Stimulated activated CD4-positive, alpha-beta T cell treated with anti-CD3 and anti-CD28 coated beads, Interleukin-4, amount 100 ng/mL, for 48 hours (primary cell): Measurements from ENCODE around the gene SNX6.
A peak's percentile ranks its signal among the peaks of the same experiment; 100 is the strongest.
"Not testable (repeated sequence)": the region's sequence is repeated elsewhere in the genome, so short reads cannot be mapped to it uniquely, and the experiment has no call there.

Source experiments
- DNase-seq, 2 donors: peaks; one replicate each; pipeline ENCODE4 v3.0.0-alpha.2; 2020; ENCODE audit warnings: low read depth in 2 of 2

Gene SNX6

DNA sequence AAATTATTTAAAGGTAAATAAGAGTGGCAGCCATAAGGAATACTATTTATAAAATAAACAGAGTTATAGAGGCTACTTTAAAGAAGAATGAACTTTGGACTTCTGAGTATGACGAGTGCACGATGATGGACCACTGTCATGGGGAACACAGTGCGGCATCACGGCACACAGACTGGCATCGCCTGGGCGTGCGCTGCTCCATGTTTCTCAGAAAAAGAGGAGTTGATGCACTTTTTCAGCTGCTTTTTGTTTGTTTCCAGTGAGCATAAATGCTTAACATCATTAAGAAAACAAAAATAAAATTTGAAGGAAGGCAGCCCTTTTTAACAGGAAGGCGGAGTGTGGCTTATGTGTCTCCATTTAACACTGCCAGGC, 67.2 kb downstream of the SNX6 start:
- no peak for DNase-seq

DNA sequence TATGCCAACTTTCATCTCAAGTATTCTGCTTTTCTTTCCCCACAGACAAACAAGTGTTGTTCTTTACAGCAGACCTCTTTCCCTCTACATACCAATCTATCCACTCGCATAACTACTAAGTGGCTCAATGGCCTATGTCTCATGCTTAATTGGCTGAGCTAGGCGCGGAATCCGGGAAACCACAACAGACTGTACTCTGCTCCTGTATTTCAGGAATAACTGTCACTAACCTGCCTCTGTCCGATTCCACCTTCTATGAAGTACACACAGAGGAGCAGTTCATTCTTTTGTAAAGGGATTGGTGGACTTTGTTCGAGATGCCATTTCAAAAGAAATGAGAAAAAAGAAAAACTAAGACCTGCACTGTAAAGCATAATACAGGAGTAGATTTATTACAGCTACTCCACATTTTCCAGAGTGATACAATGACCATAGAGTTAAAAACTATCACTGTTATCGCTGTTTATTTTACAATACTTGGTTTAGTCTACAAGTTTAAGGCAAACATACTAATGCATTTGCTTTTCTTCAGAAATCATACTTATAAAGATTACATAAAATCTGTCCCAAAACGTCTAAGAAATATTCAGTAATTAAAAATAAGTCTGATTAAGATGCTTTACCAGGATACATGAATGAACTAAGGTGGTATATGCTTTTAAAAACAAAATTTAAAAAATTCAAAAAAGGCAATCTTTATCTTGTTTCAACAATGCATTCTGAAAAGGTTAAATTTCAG, 67.7 kb downstream of the SNX6 start:
- DNase-seq, result not testable (repeated sequence)

DNA sequence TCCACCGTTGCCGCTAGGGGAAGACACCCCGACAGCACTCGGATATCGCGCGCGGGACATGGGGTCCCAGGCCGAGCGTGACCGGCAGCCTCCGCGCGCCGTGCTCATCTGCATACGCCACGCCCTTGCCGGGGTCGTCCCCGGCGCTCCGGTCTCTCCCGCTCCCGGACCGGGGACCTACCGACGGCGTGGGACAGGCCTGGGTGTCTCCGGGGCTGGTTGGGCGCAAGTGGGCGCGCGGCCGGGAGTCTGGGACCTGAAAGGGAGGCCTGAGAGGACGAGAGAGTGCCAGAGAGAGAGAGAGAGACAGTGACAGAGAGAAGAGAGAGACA, 73.5 kb downstream of the SNX6 start:
- not testable (repeated sequence) for DNase-seq

DNA sequence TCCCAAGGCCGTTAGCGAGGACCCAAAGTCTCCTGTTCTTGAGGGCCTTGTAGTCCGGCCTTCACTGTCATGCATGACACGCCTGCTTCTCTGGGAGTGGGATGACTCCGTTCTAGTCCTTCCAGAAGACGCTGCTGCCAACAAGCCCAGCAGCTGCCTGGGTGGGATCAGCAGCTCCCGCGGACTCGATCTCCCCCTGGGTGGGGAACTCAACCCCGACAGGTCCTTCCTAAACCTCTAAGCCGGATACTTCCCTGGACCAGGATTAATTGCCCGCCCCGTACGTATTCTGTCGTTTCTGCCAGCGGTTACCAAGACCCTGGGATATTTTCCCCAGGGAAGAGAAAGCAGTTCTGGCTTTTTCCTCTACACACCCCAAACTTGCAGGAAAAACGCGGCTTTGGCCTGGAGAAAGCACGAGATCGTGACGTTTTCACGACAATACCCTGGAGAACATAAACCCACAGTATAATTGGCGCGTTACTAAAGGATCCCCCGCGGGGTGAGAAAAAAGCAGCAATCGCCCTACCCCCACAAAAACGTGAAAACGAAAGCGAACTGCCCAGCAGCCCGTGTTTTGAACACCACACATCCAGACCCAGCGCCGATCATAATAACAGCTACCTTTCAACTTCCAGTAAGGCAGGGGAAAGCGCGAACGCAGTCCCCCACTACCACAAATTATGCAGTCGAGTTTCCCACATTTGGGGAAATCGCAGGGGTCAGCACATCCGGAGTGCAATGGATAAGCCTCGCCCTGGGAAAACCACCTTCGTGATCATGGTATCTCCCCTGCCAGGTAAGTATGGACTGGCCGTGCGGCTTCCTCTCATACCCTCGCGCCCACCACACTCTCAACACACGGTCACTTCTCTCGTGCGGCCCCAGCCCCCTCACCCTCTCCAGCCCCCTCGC, 74.1 kb downstream of the SNX6 start:
- DNase-seq, result not testable (repeated sequence)

DNA sequence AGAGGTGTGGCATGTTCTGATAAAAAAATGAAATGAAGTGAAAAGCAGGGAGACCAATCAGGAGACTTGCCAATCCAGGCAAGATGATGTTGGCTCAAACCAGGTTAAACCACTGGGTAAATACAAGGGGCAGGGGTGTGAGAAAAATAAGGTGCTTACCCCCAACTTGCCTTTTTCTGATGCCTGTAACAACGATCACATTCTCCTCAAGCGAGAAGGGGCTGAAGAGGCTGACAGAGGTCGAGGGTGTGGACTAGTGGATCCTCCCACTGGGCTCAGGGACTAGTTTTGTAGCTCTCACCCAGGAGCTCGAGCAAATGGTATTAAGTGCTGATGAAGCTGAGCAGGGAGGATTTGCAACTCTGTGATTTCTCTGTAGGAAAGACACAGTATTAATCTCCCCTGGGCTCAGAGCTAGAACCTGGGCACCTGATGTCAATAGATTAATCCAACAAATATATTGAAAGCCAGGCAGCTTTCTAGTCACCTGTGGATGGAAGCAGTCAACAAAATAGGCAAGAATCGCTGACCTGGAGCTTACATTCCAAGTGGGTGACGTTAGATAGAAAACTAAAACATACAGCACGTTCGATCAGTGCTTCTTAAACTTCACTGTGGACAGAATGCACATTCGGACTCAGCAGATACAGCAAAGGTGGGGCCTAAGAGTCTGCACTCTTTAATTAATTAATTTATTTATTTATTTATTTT, 75.3 kb downstream of the SNX6 start:
- no peak for DNase-seq

DNA sequence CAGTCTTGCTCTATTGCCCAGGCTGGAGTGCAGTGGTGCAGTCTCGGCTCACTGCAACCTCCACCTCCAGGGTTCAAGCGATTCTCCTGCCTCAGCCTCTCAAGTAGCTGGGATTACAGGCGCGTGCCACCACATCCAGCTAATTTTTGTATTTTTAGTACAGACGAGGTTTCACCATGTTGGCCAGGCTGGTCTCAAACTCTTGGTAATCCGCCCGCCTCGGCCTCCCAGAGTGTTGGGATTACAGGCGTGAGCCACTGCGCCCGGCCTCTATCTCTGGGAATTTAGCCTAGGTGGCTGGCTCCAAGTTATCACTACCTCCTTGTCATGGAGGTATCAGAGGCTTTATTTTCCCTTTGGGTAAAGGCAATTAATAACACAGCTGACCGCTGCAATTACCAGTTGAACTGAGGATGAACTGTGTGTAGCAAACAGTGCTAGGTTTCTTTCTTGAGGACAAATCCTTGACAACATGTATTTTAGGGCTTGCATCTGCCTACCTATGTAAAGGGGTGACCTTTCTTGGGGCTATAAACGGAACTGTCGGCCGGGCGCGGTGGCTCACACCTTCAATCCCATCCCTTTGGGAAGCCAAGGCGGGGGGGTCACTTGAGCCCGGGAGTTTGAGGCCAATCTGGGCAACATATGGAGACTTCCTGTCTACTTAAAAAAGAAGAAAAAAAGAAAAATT, 80.5 kb downstream of the SNX6 start:
- not testable (repeated sequence) for DNase-seq

DNA sequence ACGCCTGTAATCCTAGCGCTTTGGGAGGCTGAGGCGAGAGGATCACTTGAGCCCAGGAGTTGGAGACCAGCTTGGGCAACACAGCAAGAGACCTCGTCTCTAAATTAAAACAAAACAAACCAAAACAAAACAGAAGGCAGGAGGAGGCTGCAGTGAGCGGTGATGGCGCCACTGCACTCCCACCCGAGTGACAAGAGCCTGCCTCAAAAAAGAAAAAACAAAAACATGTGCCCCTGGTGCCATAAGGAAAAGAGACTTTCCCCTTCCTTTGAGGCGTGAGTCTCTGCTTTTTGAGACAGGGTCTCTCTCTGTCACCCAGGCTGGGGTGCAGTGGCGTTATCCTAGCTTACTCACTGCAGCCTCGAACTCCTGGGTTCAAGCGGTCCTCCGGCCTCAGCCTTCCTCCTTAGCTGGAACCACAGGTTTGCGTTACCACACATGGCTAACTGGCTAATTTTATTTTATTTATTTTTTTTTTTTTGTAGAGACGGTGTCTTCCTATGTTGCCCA, 81.4 kb downstream of the SNX6 start:
- DNase-seq, result no peak

DNA sequence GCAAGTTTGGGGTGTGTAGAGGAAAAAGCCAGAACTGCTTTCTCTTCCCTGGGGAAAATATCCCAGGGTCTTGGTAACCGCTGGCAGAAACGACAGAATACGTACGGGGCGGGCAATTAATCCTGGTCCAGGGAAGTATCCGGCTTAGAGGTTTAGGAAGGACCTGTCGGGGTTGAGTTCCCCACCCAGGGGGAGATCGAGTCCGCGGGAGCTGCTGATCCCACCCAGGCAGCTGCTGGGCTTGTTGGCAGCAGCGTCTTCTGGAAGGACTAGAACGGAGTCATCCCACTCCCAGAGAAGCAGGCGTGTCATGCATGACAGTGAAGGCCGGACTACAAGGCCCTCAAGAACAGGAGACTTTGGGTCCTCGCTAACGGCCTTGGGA, 82.8 kb downstream of the SNX6 start:
- DNase-seq, result not testable (repeated sequence)

DNA sequence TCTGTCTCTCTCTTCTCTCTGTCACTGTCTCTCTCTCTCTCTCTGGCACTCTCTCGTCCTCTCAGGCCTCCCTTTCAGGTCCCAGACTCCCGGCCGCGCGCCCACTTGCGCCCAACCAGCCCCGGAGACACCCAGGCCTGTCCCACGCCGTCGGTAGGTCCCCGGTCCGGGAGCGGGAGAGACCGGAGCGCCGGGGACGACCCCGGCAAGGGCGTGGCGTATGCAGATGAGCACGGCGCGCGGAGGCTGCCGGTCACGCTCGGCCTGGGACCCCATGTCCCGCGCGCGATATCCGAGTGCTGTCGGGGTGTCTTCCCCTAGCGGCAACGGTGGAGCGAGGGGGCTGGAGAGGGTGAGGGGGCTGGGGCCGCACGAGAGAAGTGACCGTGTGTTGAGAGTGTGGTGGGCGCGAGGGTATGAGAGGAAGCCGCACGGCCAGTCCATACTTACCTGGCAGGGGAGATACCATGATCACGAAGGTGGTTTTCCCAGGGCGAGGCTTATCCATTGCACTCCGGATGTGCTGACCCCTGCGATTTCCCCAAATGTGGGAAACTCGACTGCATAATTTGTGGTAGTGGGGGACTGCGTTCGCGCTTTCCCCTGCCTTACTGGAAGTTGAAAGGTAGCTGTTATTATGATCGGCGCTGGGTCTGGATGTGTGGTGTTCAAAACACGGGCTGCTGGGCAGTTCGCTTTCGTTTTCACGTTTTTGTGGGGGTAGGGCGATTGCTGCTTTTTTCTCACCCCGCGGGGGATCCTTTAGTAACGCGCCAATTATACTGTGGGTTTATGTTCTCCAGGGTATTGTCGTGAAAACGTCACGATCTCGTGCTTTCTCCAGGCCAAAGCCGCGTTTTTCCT, 83.4 kb downstream of the SNX6 start:
- not testable (repeated sequence) for DNase-seq

DNA sequence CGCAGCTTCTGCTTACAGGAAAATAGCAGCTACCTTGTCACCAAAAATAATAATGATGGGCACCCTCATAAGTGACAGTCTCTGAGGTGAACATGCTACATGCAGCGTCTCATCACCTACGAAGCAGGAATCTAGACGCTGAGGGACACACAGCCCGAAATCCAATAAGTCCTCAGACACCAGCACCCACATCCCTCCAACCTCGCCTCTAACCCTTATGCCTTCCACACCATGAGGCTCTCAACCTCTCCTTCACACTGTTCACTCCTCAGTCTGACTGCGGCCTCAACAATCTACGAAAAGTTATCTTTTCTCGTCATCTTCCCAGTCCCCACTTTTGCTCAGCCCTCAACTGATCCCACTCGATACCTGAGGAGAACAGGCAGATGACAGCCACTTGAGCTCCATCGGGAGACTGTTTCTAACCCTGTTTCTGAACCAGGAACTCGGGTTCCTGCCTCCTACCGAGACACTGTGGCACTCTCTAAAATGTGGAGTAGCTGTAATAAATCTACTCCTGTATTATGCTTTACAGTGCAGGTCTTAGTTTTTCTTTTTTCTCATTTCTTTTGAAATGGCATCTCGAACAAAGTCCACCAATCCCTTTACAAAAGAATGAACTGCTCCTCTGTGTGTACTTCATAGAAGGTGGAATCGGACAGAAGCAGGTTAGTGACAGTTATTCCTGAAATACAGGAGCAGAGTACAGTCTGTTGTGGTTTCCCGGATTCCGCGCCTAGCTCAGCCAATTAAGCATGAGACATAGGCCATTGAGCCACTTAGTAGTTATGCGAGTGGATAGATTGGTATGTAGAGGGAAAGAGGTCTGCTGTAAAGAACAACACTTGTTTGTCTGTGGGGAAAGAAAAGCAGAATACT, 89.5 kb downstream of the SNX6 start:
- not testable (repeated sequence) for DNase-seq

DNA sequence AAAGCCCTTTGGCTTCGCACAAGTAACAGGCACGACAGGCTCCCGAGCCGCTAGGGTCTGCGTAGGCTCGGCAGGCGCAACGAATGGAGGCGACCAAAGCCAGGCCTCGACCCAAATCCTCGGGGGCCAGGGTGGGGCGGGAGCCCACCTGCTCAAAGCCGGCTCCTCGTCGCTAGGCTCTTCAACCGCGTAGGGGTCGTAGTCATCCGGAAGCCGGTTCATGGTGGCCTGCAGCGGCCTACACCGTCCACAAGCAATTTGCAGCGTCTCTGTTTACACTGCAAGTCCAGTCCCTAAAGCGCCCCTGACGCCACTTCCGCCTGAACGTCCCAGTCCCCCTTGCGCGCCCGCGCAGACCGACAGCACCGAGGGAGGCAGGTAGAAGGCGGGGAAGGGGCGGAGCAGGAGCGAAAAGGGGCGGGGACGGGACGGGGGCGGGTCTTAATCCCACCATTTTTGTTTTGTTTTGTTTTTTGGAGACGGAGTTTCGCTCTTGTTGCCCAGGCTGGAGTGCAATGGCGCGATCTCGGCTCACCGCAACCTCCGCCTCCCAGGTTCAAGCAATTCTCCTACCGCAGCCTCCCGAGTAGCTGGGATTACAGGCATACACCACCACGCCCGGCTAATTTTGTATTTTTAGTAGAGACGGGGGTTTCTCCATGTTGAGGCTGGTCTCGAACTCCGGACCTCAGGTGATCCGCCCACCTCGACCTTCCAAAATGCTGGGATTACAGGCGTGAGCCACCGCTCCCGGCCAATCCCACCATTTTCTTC, 90.4 kb downstream of the SNX6 start, which contains the start of gene EAPP:
Gene EAPP, minus strand, starts transcription at position 295 of the 774 bp plus-strand sequence. Its CDS starts 73 bp downstream, at position 222.
- DNase-seq, result peak; percentile 92 to 93

DNA sequence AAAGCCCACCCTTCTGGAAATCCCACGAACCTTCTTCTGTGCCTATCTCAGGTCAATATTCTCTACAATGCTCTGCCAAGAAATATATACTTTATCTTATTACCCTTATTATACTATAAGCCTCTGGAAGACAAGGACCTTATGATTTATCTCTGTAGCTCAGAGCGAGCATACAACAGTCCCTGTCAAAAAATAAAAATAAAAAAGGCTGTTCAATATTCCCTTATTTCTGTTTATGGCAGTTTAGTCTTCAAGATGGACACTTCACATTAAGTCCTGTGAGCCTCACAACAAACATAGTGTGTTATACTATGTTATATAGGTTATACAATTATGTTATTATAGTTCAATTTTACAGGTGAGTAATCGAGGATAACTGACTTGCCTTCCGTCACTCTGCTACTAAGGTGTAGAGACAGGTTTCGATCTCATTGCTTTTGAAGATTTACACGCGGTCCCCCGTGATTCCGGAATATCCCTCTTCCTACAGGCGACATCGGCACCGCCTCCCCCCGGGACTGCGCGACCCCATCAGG, 91.0 kb downstream of the SNX6 start:
- DNase-seq, result no peak

DNA sequence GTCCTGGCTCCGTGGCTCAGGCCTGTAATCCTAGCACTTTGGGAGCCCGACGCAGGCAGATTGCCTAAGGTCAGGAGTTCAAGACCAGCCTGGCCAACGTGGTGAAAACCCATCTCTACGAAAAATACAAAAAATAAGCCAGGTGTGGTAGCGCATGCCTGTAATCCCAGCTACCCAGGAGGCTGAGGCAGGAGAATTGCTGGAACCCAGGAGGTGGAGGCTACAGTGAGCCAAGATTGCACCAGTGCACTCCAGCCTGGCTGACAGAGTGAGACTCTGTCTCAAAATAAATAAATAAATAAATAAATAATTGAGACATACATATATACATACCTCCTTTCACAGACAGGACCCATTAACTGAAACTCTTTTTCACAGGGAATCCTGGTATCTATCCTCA, 91.9 kb downstream of the SNX6 start:
- DNase-seq, result not testable (repeated sequence)

DNA sequence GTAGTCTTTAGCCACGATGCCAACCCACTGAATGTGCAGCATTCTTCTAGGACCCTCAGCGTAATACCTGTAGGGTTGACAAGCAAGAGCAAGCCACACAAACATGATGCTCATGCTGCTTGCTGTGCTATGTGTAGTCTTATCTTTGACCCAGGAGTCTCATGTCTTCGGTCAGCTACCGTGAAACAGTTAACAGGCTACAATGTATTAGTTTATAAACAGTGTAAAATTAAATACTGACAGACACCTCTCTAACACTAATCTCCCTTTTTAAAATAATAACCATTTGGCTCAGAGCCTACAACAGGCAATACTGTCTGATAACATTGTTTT, 92.3 kb downstream of the SNX6 start:
- no peak for DNase-seq

DNA sequence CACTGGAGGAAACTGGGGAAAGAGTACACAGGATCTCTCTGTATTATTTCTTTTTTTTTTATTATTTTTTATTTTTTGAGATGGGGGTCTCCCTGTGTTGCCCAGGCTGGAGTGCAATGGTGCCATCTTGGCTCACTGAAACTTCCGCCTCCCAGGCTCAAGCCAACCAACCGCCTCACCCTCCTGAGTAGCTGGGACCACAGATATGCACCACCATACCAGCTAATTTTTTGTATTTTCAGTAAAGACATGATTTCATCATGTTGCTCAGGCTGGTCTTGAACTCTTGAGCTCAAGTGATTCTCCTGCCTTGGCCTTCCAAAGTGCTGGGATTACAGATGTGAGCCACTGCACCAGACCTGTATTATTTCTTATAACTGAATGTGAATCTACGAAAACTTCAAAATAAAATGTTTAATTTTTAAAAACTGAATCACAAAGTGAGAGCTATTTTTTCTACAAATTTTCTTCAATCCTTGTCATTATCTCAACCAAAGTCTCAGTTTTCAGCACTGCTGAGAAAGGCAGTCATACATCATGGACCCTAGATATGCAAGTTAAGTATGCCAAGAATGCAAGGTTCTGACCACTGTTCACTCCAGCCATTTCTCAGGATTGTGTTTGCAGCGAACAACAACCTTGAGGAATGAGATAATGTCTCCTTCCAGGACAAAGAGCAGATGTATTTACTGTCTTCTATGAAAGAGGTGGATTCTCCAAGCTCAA, 92.8 kb downstream of the SNX6 start:
- no peak for DNase-seq

DNA sequence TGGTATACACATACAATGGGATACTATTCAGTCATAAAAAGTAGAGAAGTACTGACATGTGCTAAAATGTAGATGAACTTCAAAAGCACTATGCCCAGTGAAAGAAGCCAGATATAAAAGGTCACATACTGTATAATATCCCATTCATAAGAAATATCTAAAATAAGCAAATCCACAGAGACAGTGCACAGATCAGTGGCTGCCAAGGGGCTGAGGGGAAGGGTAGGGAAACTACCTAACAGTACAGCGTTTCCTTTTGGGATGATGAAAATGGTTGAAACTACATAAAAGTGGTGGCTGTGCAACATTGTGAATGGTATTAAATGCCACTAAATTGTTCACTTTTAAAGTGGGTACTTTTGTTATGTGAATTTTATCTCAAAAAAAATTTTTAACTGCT, 102.4 kb downstream of the SNX6 start:
- DNase-seq, result no peak

DNA sequence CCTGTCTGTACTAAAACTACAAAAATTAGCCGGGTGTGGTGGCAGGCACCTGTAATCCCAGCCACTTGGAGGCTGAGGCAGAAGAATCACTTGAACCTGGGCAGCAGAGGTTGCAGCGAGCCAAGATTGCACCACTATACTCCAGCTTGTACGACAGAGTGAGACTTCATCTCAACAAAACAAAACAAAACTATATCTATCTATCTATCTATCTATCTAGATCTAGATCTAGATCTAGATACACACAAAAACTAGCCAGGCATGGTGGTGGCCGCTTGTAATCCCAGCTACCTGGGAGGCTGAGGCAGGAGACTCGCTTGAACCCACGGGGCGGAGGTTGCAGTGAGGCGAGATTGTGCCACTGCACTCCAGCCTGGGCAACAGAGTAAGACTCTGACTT, 105.7 kb downstream of the SNX6 start:
- DNase-seq, result not testable (repeated sequence)

DNA sequence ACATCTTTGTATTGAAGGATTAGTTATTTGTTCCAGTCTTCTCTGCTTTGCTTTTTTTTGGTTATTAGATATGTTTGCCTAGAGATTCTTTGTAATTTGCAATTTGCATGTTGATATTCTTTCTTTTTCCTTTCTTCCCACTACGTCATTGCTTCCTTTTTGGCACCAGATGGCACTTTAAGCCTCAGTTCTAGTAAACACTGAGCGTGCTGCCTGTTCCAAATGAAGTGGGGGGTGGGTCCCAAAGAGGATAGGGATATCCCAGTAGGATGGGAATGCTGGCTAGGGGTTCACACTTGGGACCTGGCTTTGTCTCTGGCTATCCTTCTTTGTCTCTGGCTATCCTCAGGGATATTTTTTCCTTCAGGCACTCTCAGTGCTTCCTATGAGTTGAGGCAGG, 107.5 kb downstream of the SNX6 start:
- DNase-seq, result no peak
